Measurements from ENCODE around the gene PCYT2.

PCYT2 gene

GRCh38 chr17:81851423-81851822, 59.8 kb downstream of the PCYT2 start:
- Histone ChIP-seq H3K4me1 (ENCODE audit: control insufficient read depth in 1 of 2, insufficient read depth in 2 of 2, low read length in 2 of 2) (peaks cover 0 to 9% of the 10 kb centered on the region in 2 donors), H3K27ac (ENCODE audit: low read length) (no peak overlapping the region), H3K27me3 (ENCODE audit: low read depth, low read length) (no peaks in the 10 kb centered on the region), H3K36me3 (ENCODE audit: control insufficient read depth in 1 of 2, insufficient read depth in 2 of 2, low read length in 2 of 2) (peaks cover 45 to 54% of the 10 kb centered on the region in 2 donors), H3K4me3 (ENCODE audit: low read depth in 1 of 2, low read length in 2 of 2) (no peak overlapping the region), H3K9me3 (ENCODE audit: control insufficient read depth in 1 of 2, low read length in 2 of 2) (no peaks in the 10 kb centered on the region)

Measured in muscle layer of duodenum (tissue), 2 donors.